HepG2 (cell line): ENCODE measurements around the gene BOD1.

Experiments
- FOXA3 ChIP-seq: IDR thresholded peaks from 2 replicates; pipeline ENCODE4 v1.6.1; 2016; ENCODE audit warnings: missing genetic modification reagents, missing compliant biosample characterization
- JUNB ChIP-seq: sonication (generic); formaldehyde crosslinking; IDR thresholded peaks from 2 replicates; pipeline ENCODE4 v1.8.0; 2022; ENCODE audit warnings: missing genetic modification reagents, mild to moderate bottlenecking, borderline replicate concordance

DNA sequence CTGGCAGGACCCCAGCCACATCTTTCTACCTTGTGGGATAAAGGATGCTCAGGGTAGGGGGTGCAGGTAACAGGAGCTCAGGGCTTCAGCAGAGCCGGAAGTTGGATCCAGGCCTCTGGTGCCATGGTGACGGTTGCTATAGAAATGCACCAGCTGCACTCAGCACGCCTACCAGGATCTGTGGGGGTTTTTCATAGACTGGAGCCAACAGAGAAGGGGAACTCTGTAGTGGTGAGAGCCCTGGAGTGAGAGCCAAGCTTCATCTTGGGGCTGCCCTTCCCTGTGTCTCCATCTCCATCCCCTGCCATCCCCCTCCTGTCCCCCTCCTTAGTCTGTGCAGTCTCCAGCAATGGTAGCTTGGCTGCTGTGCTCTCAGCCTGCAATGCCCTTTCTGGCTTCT, 27.5 kb upstream of the BOD1 start:
- TF ChIP-seq JUNB (CRISPR knock-in tag) (no peak), FOXA3 (CRISPR knock-in tag) (no peak)
